Choroid plexus epithelial cell (primary cell): Measurements from ENCODE around the gene HNRNPDL.

Experiments
- DNase-seq: peaks from one replicate; pipeline ENCODE4 v3.0.0-alpha.2; 2010; ENCODE audit warnings: low read depth
- H3K4me3 ChIP-seq: 2 replicates; pipeline ENCODE4 v1.5.1; 2011; ENCODE audit warnings: low read depth, mild to moderate bottlenecking, control low read depth, low read length, moderate library complexity
- CTCF ChIP-seq: conservative IDR thresholded peaks from 2 replicates; pipeline ENCODE4 v1.5.1; 2011; ENCODE audit warnings: low read depth, mild to moderate bottlenecking, control low read depth, inconsistent platforms, low read length, moderate library complexity

HNRNPDL gene

GRCh38 chr4:82463221-82463620, 33.0 kb upstream of the HNRNPDL start:
- H3K4me3 ChIP-seq = no peak overlapping the region
- no peak for DNase-seq
- no peak for TF ChIP-seq CTCF

GRCh38 chr4:82462415-82462831, 32.2 kb upstream of the HNRNPDL start:
- peak; percentile 83 for TF ChIP-seq CTCF
- no peak overlapping the region for H3K4me3 ChIP-seq
- DNase-seq = peak; percentile 93

DNA sequence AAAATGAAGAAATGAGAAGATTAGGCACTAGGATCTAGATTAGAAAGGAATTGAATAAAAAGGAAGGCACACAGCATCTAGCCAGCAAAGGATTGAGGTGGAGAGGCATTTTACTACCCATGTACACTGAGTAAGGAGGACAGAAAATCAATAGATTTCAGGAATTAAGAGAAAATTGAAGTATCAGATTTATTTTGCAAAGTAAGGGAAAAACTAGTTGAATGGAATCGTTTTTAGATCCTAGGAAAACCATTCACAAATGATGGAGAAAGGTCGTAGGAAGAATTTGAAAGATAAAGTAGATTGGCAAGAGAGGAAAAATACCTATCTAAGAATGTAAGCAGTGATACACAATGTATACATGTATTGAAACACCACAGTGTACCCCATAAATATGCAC, 31.4 kb upstream of the HNRNPDL start:
- TF ChIP-seq CTCF = no peak
- no peak for DNase-seq
- H3K4me3 ChIP-seq = no peak overlapping the region

DNA sequence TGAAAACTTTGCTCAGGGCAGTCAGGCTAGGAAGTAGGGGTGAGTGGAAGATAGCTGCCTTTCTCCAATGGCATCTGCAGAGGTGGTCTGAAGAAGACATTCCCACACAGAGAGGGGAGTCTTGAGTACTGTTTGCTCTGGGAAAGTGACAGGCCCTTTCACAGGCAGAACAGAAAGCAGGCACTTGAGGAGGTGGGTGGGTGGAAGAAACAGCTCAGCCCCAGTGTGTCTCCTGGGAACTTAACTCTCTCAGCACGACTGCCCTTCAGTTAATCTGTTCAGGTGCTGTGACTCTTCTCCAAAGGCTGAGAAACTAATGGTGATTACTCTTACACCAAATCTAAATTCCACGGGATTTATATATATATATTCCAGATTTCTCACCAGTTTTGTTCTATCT, 28.5 kb upstream of the HNRNPDL start:
- DNase-seq = no peak
- no peak for TF ChIP-seq CTCF
- no peak overlapping the region for H3K4me3 ChIP-seq

DNA sequence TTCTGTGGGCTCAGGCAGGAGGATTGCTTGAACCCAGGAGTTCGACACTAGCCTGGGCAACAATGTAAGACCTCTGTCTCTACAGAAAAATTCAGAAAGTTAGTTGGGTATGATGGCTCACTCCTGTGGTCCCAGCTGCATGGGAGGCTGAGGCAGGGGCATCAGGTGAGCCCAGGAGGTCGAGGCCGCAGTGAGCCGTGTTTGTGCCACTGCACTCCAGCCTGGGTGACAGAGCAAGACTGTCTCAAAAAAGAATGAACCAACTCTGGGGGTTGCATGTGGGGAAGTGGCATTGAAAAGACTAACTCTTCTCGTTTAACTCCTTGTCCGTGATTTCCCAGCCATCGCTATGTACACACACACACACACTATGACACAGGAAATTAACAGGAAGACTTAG, 27.0 kb upstream of the HNRNPDL start:
- no peak overlapping the region for H3K4me3 ChIP-seq
- no peak for DNase-seq
- TF ChIP-seq CTCF = no peak

DNA sequence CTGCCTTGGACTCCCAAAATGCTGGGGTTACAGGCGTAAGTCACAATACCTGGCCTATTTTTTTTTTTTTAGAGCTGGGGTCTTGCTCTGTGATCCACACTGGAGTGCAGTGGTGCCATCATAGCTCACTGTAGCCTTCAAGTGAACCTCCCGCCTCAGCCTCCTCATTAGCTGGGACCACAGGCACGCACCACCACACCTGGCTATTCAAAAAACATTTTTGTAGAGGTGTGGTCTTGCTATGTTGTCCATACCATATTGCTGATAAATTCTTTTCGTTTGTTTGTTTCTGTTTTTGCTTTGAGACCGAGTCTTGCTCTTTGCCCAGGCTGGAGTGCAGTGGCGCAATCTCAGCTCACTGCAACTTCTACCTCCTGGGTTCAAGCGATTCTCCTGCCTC, 21.8 kb upstream of the HNRNPDL start:
- no peak for TF ChIP-seq CTCF
- no peak for DNase-seq
- H3K4me3 ChIP-seq = no peak overlapping the region

- no peak for TF ChIP-seq CTCF
- no peak for DNase-seq
- H3K4me3 ChIP-seq = no peak overlapping the region
Measured at GRCh38 chr4:82450966-82451755, 20.9 kb upstream of the HNRNPDL start.
